ENCODE data around the gene ATP10A. TPM values are rescaled to one million over a fixed set of nuclear protein-coding genes. Genes with fewer than 3 reads are reported as not detected.

The ATP10A gene
- total RNA-seq, 1 experiment from 2014 or later = 2.1 TPM

DNA sequence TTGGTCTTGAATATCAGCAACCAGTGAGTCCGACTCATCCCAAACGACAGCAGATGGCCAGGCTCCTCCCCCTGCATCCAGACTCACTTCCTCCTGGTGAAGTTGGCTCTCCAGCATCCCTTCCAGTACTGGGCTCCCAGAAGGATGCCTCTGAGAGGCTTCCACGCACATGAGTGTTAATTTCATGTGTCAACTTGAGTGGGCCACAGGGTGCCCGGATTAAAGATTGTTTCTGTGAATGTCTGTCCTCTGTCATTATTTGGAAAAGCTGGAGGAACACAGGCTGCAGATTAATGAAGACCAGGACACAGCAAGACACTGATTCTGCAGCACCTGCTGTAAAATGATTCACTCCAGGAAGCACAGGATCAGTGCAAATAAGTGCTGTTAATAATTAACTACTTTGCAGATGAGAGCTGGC lies 99.8 kb downstream of the ATP10A start:
- ChIA-PET CTCF (interaction anchor here (1.2 to 1.4 kb wide), 2 partner anchors 20 to 53 kb away, joined by 3 to 4 read pairs; no protein-coding TSS in a partner anchor), POLR2A (no interaction called here)
- DNase-seq (ENCODE audit: low spot score) (no peak), ATAC-seq (no peak)
- Mint-ChIP-seq H3K4me3 (no peak overlapping the region), H3K4me1 (peaks cover 9% of the 10 kb centered on the region), H3K9me3 (peaks cover 12% of the 10 kb centered on the region; the same call in 1 of the 2 replicates), H3K27ac (no peak overlapping the region), H3K36me3 (no peaks in the 10 kb centered on the region), H3K27me3 (ENCODE audit: low read depth) (no peaks in the 10 kb centered on the region)
- TF ChIP-seq, protein P1, sequence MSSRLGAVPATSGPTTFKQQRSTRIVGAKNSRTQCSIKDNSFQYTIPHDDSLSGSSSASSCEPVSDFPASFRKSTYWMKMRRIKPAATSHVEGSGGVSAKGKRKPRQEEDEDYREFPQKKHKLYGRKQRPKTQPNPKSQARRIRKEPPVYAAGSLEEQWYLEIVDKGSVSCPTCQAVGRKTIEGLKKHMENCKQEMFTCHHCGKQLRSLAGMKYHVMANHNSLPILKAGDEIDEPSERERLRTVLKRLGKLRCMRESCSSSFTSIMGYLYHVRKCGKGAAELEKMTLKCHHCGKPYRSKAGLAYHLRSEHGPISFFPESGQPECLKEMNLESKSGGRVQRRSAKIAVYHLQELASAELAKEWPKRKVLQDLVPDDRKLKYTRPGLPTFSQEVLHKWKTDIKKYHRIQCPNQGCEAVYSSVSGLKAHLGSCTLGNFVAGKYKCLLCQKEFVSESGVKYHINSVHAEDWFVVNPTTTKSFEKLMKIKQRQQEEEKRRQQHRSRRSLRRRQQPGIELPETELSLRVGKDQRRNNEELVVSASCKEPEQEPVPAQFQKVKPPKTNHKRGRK (CRISPR knock-in tag; IDR thresholded peaks at IDR 0.05; ENCODE audit: borderline replicate concordance) = no peak
- TF ChIP-seq, protein P2, sequence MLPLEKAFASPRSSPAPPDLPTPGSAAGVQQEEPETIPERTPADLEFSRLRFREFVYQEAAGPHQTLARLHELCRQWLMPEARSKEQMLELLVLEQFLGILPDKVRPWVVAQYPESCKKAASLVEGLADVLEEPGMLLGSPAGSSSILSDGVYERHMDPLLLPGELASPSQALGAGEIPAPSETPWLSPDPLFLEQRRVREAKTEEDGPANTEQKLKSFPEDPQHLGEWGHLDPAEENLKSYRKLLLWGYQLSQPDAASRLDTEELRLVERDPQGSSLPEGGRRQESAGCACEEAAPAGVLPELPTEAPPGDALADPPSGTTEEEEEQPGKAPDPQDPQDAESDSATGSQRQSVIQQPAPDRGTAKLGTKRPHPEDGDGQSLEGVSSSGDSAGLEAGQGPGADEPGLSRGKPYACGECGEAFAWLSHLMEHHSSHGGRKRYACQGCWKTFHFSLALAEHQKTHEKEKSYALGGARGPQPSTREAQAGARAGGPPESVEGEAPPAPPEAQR (CRISPR knock-in tag; IDR thresholded peaks at IDR 0.05) = no peak
- no peak for TF ChIP-seq GTF2I (CRISPR knock-in tag; conservative IDR thresholded peaks at IDR 0.05)
- TF ChIP-seq EMX1 (CRISPR knock-in tag; IDR thresholded peaks at IDR 0.05) = no peak
- TF ChIP-seq GRHL2 (CRISPR knock-in tag; IDR thresholded peaks at IDR 0.05; ENCODE audit: insufficient replicate concordance, severe bottlenecking) = no peak
- TF ChIP-seq GABPB1 (CRISPR knock-in tag; IDR thresholded peaks at IDR 0.05) = no peak
- TF ChIP-seq ZNF138 (CRISPR knock-in tag; conservative IDR thresholded peaks at IDR 0.05) = no peak
- TF ChIP-seq, protein P3, sequence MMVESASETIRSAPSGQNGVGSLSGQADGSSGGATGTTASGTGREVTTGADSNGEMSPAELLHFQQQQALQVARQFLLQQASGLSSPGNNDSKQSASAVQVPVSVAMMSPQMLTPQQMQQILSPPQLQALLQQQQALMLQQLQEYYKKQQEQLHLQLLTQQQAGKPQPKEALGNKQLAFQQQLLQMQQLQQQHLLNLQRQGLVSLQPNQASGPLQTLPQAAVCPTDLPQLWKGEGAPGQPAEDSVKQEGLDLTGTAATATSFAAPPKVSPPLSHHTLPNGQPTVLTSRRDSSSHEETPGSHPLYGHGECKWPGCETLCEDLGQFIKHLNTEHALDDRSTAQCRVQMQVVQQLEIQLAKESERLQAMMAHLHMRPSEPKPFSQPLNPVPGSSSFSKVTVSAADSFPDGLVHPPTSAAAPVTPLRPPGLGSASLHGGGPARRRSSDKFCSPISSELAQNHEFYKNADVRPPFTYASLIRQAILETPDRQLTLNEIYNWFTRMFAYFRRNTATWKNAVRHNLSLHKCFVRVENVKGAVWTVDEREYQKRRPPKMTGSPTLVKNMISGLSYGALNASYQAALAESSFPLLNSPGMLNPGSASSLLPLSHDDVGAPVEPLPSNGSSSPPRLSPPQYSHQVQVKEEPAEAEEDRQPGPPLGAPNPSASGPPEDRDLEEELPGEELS (CRISPR knock-in tag; IDR thresholded peaks at IDR 0.05) = no peak
- no peak for TF ChIP-seq HMGA2 (CRISPR knock-in tag; IDR thresholded peaks at IDR 0.05)
- no peak for TF ChIP-seq ERG (CRISPR knock-in tag; IDR thresholded peaks at IDR 0.05)
- TF ChIP-seq NFE2L1 (CRISPR knock-in tag; IDR thresholded peaks at IDR 0.05) = no peak
- TF ChIP-seq ESRRA (CRISPR knock-in tag; IDR thresholded peaks at IDR 0.05; ENCODE audit: borderline replicate concordance) = no peak
- TF ChIP-seq, protein P4, sequence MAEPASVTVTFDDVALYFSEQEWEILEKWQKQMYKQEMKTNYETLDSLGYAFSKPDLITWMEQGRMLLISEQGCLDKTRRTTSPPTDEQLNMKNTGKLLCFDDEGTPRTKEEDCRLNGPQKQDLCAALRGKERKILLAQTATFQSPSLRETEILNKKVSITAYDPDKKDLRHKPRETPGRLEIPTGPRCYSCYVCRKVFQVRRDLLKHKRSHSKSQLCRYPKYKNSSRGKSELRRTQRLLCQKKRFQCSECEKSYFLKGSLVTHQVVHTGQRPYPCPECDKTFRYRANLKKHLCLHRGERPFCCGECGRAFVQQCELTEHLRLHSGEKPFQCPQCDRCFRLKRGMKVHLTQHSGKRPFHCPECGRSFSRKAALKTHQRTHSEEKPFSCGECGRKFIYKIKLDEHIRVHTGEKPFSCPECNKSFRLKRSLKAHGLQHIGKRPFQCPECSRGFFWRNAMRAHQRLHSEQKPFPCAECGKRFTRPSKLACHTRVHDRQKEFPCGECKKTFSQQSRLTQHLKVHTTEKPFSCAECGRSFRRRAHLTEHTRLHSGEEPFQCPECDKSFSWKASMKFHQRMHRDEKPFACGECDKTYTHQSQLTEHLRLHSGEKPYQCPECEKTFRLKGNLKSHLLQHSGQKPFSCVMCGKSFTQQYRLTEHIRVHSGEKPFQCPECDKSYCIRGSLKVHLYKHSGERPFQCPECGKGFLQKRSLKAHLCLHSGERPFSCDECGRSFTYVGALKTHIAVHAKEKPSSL (CRISPR knock-in tag; conservative IDR thresholded peaks at IDR 0.05) = no peak
- TF ChIP-seq OVOL2 (CRISPR knock-in tag; IDR thresholded peaks at IDR 0.05; ENCODE audit: borderline replicate concordance) = no peak
- TF ChIP-seq CBFB (CRISPR knock-in tag; IDR thresholded peaks at IDR 0.05; ENCODE audit: low read depth) = no peak
- TF ChIP-seq ZNF263 (CRISPR knock-in tag; IDR thresholded peaks at IDR 0.05; ENCODE audit: low read depth) = no peak
- no peak for TF ChIP-seq NFYB (CRISPR knock-in tag; conservative IDR thresholded peaks at IDR 0.05; ENCODE audit: low read depth)
- no peak for TF ChIP-seq ZBTB21 (CRISPR knock-in tag; IDR thresholded peaks at IDR 0.05; ENCODE audit: borderline replicate concordance)

All from WTC11 (cell line).